ENCODE measurements around the gene PIPOX.

GRCh38 chr17:29007456-29007855 lies 35.5 kb upstream of the PIPOX start:
- TF ChIP-seq POLR2A (IDR thresholded peaks at IDR 0.05; ENCODE audit: low read length) (no peak), GATA1 (IDR thresholded peaks at IDR 0.05; ENCODE audit: low read depth, low read length) (no peak)
